ENCODE results near the gene PKNOX2.

PKNOX2 gene

DNA sequence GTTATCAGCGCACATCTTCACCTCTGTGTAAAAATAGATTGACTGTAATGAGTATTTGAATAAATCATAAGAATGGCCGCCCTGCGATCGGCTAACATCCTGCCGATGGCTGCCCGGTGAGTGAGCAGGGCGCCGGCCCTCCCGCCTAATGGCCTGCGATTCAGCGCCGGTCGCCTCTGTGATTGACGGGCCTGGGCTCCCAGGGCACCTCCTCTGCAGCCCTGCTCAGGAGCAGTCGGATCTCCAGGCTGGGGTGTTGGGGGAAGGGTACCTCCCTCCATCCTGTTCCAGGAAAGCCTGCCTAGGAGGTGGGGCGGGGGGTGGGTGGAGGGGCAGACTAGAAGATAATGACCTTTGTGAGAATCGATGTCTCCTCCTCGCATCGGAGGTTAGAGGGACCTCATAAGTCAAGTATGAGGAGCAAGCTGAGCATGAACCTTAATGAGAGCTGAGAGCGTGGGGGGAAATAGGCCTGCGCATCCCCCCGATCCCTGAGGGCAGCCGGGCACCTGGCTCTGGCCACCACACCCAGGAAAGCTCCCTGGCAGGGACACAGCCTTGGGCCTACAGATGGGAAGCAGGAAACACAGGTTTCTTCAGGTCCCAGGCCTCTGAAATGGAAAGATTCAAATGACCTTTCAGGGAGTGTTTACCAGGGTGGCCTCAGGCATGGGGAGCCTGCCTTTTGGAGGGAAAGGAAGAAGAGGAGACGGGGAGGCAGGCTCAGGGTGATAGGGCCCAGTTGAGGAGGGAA, 71.7 kb downstream of the PKNOX2 start:
- no peak for DNase-seq (ENCODE audit: low spot score)

GRCh38 chr11:125239585-125240560, 75.3 kb downstream of the PKNOX2 start:
- DNase-seq (ENCODE audit: low spot score), result no peak

DNA sequence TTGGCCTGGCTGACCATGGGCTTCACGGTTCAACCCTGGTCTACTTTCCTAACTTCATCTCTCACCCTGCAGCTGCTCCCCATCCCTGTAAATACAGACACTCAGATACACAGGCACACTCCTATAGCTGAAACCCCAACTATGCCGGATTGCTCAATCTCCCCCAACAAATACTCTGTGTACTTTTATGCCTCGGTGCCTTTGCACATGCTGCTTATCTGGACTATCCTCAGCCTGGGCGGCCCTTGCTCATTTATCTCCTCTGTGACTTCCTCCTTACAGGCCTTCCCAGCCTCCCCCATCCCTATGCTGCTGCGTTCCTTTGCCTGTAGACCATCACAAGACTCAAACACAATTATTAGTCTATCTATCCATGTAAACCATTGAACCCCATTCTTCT, 76.6 kb downstream of the PKNOX2 start:
- DNase-seq (ENCODE audit: low spot score), result no peak

DNA sequence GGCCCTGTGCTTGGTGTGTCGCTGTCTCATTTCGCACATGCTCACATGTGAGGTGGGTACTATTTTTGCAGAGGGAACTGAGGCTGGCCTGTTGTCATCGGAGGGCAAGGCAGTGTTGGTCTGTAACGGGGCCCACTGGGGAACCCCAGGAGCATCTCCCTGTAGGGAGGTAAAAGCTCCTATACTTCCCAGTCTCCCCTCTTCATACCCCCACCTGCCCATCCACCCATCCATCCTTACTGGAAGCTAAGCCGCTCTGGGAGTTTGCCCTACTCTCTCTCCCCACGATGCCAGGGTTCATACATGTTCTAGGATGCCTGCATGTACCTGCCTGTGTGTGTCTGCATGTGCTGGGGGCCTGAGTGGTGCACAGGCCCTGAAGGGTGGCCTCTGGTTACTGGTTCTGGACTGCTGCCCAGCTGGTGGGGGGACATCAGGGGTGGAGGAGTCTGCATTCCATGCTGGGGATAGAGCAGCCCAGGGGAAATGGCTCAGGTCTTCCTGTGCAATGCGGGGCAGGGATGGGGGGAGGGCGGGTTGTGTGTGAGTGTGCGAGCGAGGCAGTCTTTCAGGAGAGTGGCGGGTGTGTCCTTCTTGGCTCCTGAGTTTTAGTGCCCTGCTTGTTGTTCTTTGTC, 77.7 kb downstream of the PKNOX2 start:
- no peak for DNase-seq (ENCODE audit: low spot score)

GRCh38 chr11:125244166-125244565, 79.6 kb downstream of the PKNOX2 start:
- DNase-seq (ENCODE audit: low spot score), result no peak

- no peak for DNase-seq (ENCODE audit: low spot score)
Observed at GRCh38 chr11:125245299-125245698, 80.7 kb downstream of the PKNOX2 start.

- no peak for DNase-seq (ENCODE audit: low spot score)
Observed at GRCh38 chr11:125247431-125247830, 82.9 kb downstream of the PKNOX2 start.

DNA sequence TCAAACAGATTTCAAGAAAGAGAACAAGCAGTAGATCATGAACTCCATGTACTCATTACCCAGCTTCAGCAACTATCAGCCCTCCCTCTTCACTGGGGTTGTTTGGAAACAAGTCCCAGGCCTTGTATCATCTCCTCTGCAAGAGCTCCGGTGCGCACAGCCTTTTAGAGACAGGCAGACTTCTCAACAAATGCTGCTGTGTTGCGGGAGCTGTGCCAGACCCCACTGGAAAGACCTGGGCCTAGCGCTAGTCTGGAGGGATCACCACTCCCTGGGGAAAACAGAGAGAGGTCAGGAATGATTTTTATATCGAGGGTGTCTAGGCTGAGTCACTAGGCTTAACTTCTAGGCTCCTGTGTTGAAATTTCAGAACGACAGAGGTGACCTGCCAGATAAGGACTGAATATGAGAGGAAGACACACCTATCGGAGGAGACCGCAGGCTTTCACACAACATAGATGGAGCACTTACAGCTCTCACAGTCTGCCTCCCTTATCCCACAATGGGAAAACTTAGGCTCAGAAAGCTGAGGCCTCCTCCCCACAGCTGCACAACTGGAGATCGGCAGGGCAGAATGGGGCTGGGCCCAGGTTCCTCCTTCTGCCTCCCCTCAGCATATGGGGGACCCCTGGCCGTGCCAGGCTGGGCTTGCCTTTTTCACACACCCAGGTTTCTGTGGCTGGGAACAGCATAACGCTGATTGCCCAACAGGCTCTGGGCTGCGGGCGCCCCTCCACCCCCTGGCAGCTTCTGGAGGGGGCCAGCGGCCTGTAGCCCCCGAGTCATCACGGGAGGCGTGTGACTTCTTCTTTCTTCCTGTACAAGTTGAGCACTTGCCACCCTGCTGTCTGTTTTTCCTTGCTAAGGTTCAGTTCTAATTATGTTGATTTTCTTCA, 86.0 kb downstream of the PKNOX2 start:
- DNase-seq (ENCODE audit: low spot score), result no peak

- DNase-seq (ENCODE audit: low spot score), result no peak
Observed at GRCh38 chr11:125251214-125251545, 86.6 kb downstream of the PKNOX2 start.

GRCh38 chr11:125251956-125252355, 87.4 kb downstream of the PKNOX2 start:
- no peak for DNase-seq (ENCODE audit: low spot score)

GRCh38 chr11:125253289-125253688, 88.7 kb downstream of the PKNOX2 start:
- DNase-seq (ENCODE audit: low spot score), result no peak

DNA sequence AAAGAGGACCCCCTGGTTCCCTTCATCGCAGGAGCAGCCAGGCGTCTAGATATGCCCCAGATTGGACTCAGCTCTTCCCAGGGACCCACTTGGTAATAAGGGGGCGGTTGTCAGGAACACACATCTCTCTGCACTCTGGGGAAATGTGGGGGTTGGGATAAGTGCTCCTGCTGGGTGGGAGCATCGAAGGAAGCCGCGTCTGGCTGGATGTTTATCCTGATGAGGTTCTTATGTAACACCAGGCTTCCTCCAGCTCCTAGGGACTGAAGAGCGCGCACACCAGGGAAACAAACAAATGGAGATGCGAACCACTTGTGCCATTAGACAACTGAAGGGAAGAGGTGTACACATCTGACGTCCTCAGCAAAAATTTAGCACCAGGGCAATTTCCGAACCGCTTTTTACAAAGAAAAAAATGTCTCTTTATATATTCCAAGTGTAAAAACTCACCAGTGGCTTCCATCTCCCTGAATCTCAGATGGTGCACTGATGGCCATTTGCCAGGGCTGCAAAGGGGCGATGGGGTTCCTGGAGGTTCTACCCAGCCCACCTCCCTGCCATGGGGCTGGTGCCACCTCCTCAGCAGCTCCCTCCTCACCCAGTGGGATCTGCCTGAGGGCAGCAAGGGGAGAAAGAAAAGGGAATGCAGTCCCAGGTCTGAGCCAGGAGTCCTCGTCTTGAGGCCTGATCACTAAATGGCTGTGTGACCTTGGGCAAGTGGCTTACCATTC, 89.4 kb downstream of the PKNOX2 start:
- no peak for DNase-seq (ENCODE audit: low spot score)

- no peak for DNase-seq (ENCODE audit: low spot score)
Observed at GRCh38 chr11:125256541-125257189, 92.1 kb downstream of the PKNOX2 start.

DNA sequence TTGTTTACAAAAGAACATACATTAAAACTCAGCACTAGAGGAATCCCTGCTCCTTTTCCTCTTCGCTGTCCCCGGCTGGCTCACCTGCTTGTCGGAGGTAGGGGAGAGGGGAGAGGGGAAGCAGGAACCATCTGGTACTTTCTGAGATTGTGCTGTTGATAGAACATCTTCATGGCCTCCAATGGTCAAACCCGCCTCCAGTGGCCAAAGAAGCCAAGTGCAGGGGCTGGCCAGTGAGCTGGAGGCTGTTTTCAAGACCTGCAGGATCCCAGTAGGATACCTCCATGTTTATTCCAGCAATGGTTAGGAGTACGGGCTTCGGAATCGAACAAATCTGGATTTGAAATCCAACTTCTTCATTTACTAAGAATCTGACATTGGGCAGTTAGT, 92.6 kb downstream of the PKNOX2 start:
- DNase-seq (ENCODE audit: low spot score), result no peak

- DNase-seq (ENCODE audit: low spot score), result no peak
Observed at GRCh38 chr11:125257751-125258150, 93.2 kb downstream of the PKNOX2 start.

DNA sequence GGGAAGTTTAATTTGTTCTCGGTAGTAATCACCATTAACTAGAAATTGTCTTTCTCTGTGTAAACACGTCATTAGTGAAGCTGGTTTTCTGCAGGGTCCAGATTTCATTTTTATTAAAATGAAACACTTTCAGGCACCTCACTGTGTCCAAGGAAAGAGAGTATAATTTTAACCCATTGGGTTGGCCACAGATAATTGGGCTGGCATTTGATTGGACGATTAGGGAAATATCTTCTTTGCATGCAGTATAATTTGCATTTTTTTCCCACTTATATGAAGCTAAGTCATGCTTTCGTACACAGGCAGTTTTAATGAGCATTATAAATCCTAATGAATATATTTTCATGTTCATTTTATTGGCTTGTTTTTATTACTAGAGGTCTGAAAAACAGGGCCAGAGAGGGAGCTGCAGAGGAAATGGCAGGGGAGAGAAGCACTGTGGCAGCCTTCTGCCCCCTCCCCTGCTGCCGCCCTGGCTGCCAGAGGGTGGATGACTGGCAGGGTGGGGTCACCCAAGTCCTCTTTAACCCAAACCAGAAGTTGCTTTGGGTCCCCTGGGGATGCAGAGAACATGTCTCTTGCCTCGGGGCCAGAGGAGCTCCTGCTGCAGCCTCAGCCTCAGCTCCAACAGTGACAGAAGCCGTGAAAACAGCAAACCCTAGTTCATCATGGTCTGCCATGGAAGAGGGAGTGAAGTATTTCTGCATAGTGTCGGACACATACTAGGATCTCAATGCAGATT, 93.9 kb downstream of the PKNOX2 start:
- DNase-seq (ENCODE audit: low spot score), result no peak

DNA sequence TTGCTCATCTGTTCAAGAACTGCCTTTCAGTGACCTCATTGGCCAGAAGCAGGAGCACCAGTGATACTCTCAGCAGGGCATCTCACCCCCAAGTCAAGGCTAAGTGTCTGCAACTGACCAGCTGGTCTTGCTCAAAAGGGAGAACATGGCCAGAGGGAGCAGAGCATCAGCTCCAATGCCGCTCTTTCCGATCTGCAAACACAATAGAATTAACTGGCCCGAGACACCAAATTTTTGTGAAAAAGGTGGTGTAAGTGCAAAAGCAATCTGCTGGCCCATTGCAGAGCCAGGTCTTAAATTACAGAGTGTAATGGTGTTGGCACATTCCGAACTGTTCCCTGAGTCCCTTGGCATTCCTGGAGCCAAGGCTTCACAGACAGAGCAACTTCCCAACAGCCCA, 97.0 kb downstream of the PKNOX2 start:
- no peak for DNase-seq (ENCODE audit: low spot score)

DNA sequence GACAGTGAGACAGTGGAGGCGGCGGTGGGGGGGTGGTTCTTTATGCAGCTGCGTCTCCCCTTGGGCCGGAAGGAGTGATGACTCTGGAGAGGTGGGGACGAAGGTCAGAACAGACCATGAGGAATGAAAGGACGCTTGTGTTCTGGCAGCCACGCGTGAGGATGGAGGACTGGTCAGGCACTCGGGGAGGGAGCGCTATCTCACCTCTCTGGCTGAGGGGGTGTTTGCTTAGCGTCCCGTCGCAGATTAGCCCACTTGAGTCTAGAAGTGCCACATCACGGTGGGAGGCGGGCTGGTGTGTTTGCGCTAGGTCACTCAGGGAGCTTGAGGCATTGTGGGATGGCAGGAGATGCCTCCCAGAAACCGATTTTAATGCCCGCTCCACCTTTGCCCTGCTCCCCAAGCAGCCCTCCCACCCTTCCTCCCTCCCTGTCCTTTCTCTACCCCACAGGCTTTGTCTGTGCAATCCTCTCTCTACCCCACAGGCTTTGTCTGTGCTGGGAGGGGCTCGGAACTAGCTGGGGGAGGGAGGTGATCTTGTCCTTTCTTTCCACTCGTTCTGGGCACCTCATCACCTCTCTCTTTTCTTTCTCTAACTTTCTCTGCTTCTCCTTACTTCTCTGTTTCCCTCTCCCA, 97.8 kb downstream of the PKNOX2 start:
- no peak for DNase-seq (ENCODE audit: low spot score)

DNA sequence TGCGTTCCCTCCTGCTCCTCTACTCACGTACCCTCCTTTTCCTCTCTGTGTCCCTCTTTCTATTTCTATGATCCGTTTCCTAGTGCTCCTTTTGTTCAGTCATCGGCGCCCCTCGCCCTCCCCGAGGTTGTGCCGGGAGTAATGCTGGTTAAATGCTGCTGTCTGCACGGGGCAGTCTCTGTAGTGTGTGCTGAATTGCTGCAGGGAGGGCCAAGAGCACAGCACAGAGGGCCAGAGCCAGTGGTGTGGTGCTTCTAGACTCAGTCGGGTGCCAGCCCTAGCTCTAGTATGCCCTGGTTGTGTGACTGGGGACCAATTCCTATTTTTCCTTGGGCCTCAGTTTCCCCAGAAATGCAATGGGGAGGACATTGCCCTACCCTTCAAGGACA, 98.3 kb downstream of the PKNOX2 start:
- DNase-seq (ENCODE audit: low spot score), result no peak

Data from HuH-7.5 (cell line).